Mucosa of rectum (tissue), 2 donors: ENCODE measurements around the gene SWSAP1.
"Not testable (repeated sequence)": the region's sequence is repeated elsewhere in the genome, so short reads cannot be mapped to it uniquely, and the experiment has no call there.

ENCODE experiments used
- H3K27ac ChIP-seq, 2 donors: one replicate each; pipeline ENCODE4 v1.7.0; 2013; ENCODE audit warnings: inconsistent platforms in 2 of 2, low read depth in 2 of 2, low read length in 2 of 2
- H3K27me3 ChIP-seq, 2 donors: one replicate each; pipeline ENCODE4 v1.7.0; 2013; ENCODE audit warnings: low read length in 2 of 2; ENCODE audit not compliant: control insufficient read depth in 2 of 2, insufficient read depth in 2 of 2
- H3K36me3 ChIP-seq, 2 donors: one replicate each; pipeline ENCODE4 v1.7.0; 2013; ENCODE audit warnings: low read length in 2 of 2; ENCODE audit not compliant: control insufficient read depth in 2 of 2, insufficient read depth in 2 of 2
- H3K4me1 ChIP-seq, 2 donors: one replicate each; pipeline ENCODE4 v1.7.0; 2013; ENCODE audit warnings: low read length in 2 of 2, mild to moderate bottlenecking in 1 of 2; ENCODE audit not compliant: control insufficient read depth in 2 of 2, insufficient read depth in 2 of 2
- H3K4me3 ChIP-seq, 2 donors: one replicate each; pipeline ENCODE4 v1.7.0; 2013; ENCODE audit warnings: low read length in 2 of 2
- H3K9ac ChIP-seq, 2 donors: one replicate each; pipeline ENCODE4 v1.7.0; 2013; ENCODE audit warnings: low read length in 2 of 2, low read depth in 1 of 2, mild to moderate bottlenecking in 1 of 2
- H3K9me3 ChIP-seq, 2 donors: one replicate each; pipeline ENCODE4 v1.7.0; 2013; ENCODE audit warnings: low read length in 2 of 2; ENCODE audit not compliant: control insufficient read depth in 2 of 2
- donor health status: healthy.
- donor health status: Normal muscosa, but diverticular disease.

SWSAP1 gene

GRCh38 chr19:11374433-11375142 lies at the start of gene SWSAP1:
Gene SWSAP1, plus strand, starts transcription at chr19:11374666. Its CDS starts 15 bp downstream, at chr19:11374681.
- H3K27ac ChIP-seq, result peak within 1 kb of the TSS; percentile 96 to 97
- peak within 1 kb of the TSS; percentile 88 for H3K9ac ChIP-seq
- H3K27me3 ChIP-seq, result no peaks in the 10 kb centered on the region
- peaks cover 18 to 20% of the 10 kb centered on the region in 2 donors for H3K4me1 ChIP-seq
- no peaks in the 10 kb centered on the region for H3K9me3 ChIP-seq
- peak within 1 kb of the TSS; percentile 81 to 91 for H3K4me3 ChIP-seq
- H3K36me3 ChIP-seq, result no peaks in the 10 kb centered on the region

- Histone ChIP-seq H3K9ac (no peak overlapping the region), H3K27ac (peak overlapping the region; percentile 40 to 59), H3K27me3 (no peaks in the 10 kb centered on the region), H3K36me3 (peaks cover 3 to 4% of the 10 kb centered on the region in 2 donors), H3K4me3 (no peak overlapping the region), H3K4me1 (peaks cover 13 to 15% of the 10 kb centered on the region in 2 donors), H3K9me3 (no peaks in the 10 kb centered on the region)
Observed at GRCh38 chr19:11324748-11325389, 49.6 kb upstream of the SWSAP1 start.

- Histone ChIP-seq H3K27me3 (no peaks in the 10 kb centered on the region), H3K4me1 (peaks cover 13 to 15% of the 10 kb centered on the region in 2 donors), H3K9ac (no peak overlapping the region), H3K4me3 (no peak overlapping the region), H3K36me3 (peaks cover 3 to 4% of the 10 kb centered on the region in 2 donors), H3K27ac (no peak overlapping the region), H3K9me3 (no peaks in the 10 kb centered on the region)
Observed at GRCh38 chr19:11325544-11325943, 48.9 kb upstream of the SWSAP1 start.

- Histone ChIP-seq H3K27me3 (no peaks in the 10 kb centered on the region), H3K4me3 (no peak overlapping the region), H3K9me3 (no peaks in the 10 kb centered on the region), H3K27ac (no peak overlapping the region), H3K4me1 (no peaks in the 10 kb centered on the region), H3K9ac (no peak overlapping the region), H3K36me3 (peaks cover 6 to 12% of the 10 kb centered on the region in 2 donors)
Observed at GRCh38 chr19:11330127-11330526, 44.3 kb upstream of the SWSAP1 start.

GRCh38 chr19:11331502-11331901 lies 43.0 kb upstream of the SWSAP1 start:
- H3K36me3 ChIP-seq, result peaks cover 13 to 26% of the 10 kb centered on the region in 2 donors
- no peaks in the 10 kb centered on the region for H3K27me3 ChIP-seq
- no peak overlapping the region for H3K27ac ChIP-seq

GRCh38 chr19:11332822-11333221 lies 41.6 kb upstream of the SWSAP1 start:
- H3K27ac ChIP-seq, result no peak overlapping the region
- peaks cover 10 to 25% of the 10 kb centered on the region in 2 donors for H3K36me3 ChIP-seq
- H3K4me3 ChIP-seq, result no peak overlapping the region
- H3K4me1 ChIP-seq, result peaks cover 0 to under 1% of the 10 kb centered on the region in 2 donors
- no peak overlapping the region for H3K9ac ChIP-seq
- no peaks in the 10 kb centered on the region for H3K9me3 ChIP-seq
- no peaks in the 10 kb centered on the region for H3K27me3 ChIP-seq

More at GRCh38 chr19:11331502-11331901, 43.0 kb upstream of the SWSAP1 start:
- H3K9ac ChIP-seq, result no peak overlapping the region
- H3K4me1 ChIP-seq, result no peaks in the 10 kb centered on the region
- no peak overlapping the region for H3K4me3 ChIP-seq
- H3K9me3 ChIP-seq, result no peaks in the 10 kb centered on the region

- H3K4me3 ChIP-seq, H3K27me3 ChIP-seq, H3K4me1 ChIP-seq, H3K9me3 ChIP-seq, H3K27ac ChIP-seq, H3K9ac ChIP-seq: not testable (repeated sequence)
- H3K36me3 ChIP-seq, result peaks cover 10 to 25% of the 10 kb centered on the region in 2 donors
Observed at GRCh38 chr19:11333838-11334237, 40.6 kb upstream of the SWSAP1 start.

- H3K27ac ChIP-seq, result no peak overlapping the region
- no peak overlapping the region for H3K9ac ChIP-seq
- H3K9me3 ChIP-seq, result no peaks in the 10 kb centered on the region
- H3K27me3 ChIP-seq, result no peaks in the 10 kb centered on the region
- H3K36me3 ChIP-seq, result peaks cover 10 to 25% of the 10 kb centered on the region in 2 donors
- H3K4me3 ChIP-seq, result no peak overlapping the region
- peaks cover 16% of the 10 kb centered on the region in 2 donors for H3K4me1 ChIP-seq
Observed at GRCh38 chr19:11335449-11336146, 38.9 kb upstream of the SWSAP1 start.

- Histone ChIP-seq H3K27ac (no peak overlapping the region), H3K27me3 (no peaks in the 10 kb centered on the region), H3K9me3 (no peaks in the 10 kb centered on the region), H3K4me3 (no peak overlapping the region), H3K9ac (no peak overlapping the region), H3K36me3 (peaks cover 10 to 25% of the 10 kb centered on the region in 2 donors), H3K4me1 (peaks cover 16% of the 10 kb centered on the region in 2 donors)
Observed at GRCh38 chr19:11337080-11337479, 37.4 kb upstream of the SWSAP1 start.

GRCh38 chr19:11338121-11338520 lies 36.3 kb upstream of the SWSAP1 start:
- H3K27me3 ChIP-seq, result no peaks in the 10 kb centered on the region
- peaks cover 10 to 23% of the 10 kb centered on the region in 2 donors for H3K36me3 ChIP-seq
- peak overlapping the region; percentile 76 to 77 for H3K4me3 ChIP-seq
- peak overlapping the region in 1 of 2 donors; percentile 79 for H3K9ac ChIP-seq
- peak overlapping the region in 1 of 2 donors; percentile 75 for H3K27ac ChIP-seq
- no peaks in the 10 kb centered on the region for H3K9me3 ChIP-seq
- peaks cover 16% of the 10 kb centered on the region in 2 donors for H3K4me1 ChIP-seq
